Calu3 (cell line): ENCODE results near the gene MRPL55. TPM values are rescaled to one million over a fixed set of nuclear protein-coding genes. Genes with fewer than 3 reads are reported as not detected.

Experiments
- BruUV-seq: library from RNA; stranded (reverse); fragments of 400-500 nt; replicated peaks from 2 replicates; lab custom pipeline; 2021; lab: Mats Ljungman, UMichigan
- CTCF ChIA-PET: fragments of 300-600 bp; sonication (Branson Sonifier 250); formaldehyde crosslinking; loops from one replicate; lab custom pipeline; 2022; ENCODE audit warnings: antibody characterized with exemption; lab: Charles Lee
- DNase-seq: peaks from one replicate; pipeline ENCODE4 v3.0.0; 2022
- H3K27ac Mint-ChIP-seq: one replicate; pipeline ENCODE4 v1.8.0; 2022; ENCODE audit warnings: mixed read lengths; ENCODE audit not compliant: unreplicated experiment
- H3K27me3 Mint-ChIP-seq: one replicate; pipeline ENCODE4 v1.8.0; 2022; ENCODE audit warnings: mixed read lengths; ENCODE audit not compliant: unreplicated experiment
- H3K36me3 Mint-ChIP-seq: one replicate; pipeline ENCODE4 v1.8.0; 2022; ENCODE audit warnings: mild to moderate bottlenecking, moderate library complexity, mixed read lengths; ENCODE audit not compliant: insufficient read depth, unreplicated experiment
- H3K4me1 Mint-ChIP-seq: one replicate; pipeline ENCODE4 v1.8.0; 2022; ENCODE audit warnings: mild to moderate bottlenecking, low read depth, mixed read lengths; ENCODE audit not compliant: unreplicated experiment
- H3K4me3 Mint-ChIP-seq: one replicate; pipeline ENCODE4 v1.8.0; 2022; ENCODE audit warnings: mild to moderate bottlenecking, low read depth, moderate library complexity, mixed read lengths; ENCODE audit not compliant: unreplicated experiment
- H3K9me3 Mint-ChIP-seq: one replicate; pipeline ENCODE4 v1.8.0; 2022; ENCODE audit warnings: low read depth, mixed read lengths; ENCODE audit not compliant: unreplicated experiment
- intact Hi-C: fragments of 100-400 bp; cut with micrococcal nuclease; formaldehyde crosslinking; loops from one replicate; pipeline ENCODE4 v1.10.0; 2022; ENCODE audit not compliant: unreplicated experiment
- total RNA-seq: library from RNA; stranded (reverse); gene quantifications from 2 replicates; pipeline ENCODE4 v1.2.3, GENCODE V29; 2022
- TF ChIP-seq, protein P1 (sequence below): fragments of 200-600 bp; IDR thresholded peaks from one replicate; pipeline ENCODE4 v1.8.0; 2022; ENCODE audit warnings: antibody characterized with exemption; ENCODE audit not compliant: unreplicated experiment

MRPL55 gene
- total RNA-seq, 1 experiment from 2014 or later = 72.3 TPM

DNA sequence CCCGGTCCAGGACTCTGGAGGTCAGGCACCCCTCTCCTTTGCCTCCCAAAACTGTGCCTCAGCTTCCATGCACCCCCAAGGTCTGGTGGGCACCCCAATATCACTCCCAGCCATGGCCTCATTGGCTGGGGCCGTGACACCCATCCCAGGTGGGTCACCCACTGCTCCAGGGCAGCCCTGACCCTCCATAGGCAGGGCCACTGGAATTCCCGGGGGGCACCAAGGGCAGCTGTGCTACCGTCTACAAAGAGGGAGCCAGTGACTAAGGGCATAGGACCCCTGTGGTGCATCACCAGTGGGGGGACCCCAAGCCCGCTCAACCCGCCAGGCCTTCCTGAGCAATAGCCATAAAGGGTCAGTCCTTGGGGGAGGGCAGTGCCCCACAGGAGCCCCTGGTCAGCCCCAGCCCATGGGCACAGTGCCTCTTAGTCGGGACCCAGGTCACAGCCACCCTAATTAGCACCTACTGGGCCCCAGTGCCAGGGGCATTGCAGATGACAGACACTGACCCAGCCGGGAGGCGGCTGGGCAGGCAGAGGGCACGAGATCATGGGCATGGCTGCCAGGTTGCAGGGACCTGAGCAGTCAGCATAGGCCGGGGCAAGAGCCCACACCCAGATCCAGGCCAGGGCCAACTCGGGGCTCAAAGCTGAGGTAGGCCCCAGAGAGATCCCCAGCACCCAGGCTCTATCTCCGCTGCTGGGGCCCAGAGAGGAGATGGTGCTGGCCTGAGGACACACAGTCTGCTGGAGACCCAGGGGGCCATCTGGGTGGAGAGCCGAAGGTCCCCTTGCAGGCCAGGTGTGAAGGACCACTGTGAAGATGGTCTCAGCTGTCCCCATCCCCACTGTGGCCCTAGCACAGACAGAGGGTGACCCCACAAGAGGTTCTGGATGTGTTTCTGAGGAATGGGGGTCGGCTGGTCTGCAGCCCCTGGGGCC lies 45.6 kb downstream of the MRPL55 start:
- Mint-ChIP-seq H3K27me3 (peaks cover 50% of the 10 kb centered on the region), H3K4me3 (no peak overlapping the region), H3K4me1 (peaks cover 1% of the 10 kb centered on the region), H3K27ac (no peak overlapping the region), H3K36me3 (peaks cover 6% of the 10 kb centered on the region), H3K9me3 (no peaks in the 10 kb centered on the region)
- BruUV-seq = no TSS peak
- DNase-seq = no peak
- intact Hi-C loops = no loop called here
- CTCF ChIA-PET = no interaction called here
- TF ChIP-seq, protein P1, sequence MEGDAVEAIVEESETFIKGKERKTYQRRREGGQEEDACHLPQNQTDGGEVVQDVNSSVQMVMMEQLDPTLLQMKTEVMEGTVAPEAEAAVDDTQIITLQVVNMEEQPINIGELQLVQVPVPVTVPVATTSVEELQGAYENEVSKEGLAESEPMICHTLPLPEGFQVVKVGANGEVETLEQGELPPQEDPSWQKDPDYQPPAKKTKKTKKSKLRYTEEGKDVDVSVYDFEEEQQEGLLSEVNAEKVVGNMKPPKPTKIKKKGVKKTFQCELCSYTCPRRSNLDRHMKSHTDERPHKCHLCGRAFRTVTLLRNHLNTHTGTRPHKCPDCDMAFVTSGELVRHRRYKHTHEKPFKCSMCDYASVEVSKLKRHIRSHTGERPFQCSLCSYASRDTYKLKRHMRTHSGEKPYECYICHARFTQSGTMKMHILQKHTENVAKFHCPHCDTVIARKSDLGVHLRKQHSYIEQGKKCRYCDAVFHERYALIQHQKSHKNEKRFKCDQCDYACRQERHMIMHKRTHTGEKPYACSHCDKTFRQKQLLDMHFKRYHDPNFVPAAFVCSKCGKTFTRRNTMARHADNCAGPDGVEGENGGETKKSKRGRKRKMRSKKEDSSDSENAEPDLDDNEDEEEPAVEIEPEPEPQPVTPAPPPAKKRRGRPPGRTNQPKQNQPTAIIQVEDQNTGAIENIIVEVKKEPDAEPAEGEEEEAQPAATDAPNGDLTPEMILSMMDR = no peak

DNA sequence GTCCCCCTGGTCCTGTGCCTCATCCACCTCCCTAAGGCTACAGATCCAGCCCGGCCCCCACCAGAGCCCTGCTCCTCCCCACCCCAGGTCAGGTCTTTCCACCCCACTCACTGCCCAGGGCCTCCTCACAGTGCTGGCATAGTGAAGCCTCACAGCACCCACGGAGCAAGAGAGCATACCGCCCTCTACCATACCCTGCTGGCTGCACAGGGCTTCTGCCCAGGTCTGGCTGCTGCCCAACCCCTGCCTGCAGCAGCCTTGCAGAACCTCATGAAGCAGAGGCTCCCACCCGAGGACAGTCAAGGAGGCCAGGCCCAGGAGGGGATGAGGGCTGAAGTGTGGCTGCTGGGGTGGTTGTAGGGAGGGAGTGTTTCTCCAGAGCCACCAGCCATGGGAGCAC lies 46.3 kb downstream of the MRPL55 start:
- no TSS peak for BruUV-seq
- intact Hi-C loops = no loop called here
- TF ChIP-seq, protein P1 = no peak
- Mint-ChIP-seq H3K27ac (no peak overlapping the region), H3K36me3 (peaks cover 6% of the 10 kb centered on the region), H3K4me3 (no peak overlapping the region), H3K4me1 (peaks cover 8% of the 10 kb centered on the region), H3K9me3 (peaks cover 3% of the 10 kb centered on the region), H3K27me3 (peaks cover 50% of the 10 kb centered on the region)
- CTCF ChIA-PET = no interaction called here
- DNase-seq = no peak

GRCh38 chr1:228062085-228062791 lies 46.9 kb downstream of the MRPL55 start:
- H3K4me1 Mint-ChIP-seq = peaks cover 9% of the 10 kb centered on the region
- H3K36me3 Mint-ChIP-seq = peaks cover 6% of the 10 kb centered on the region
- DNase-seq = no peak
- no peak overlapping the region for H3K27ac Mint-ChIP-seq
- no TSS peak for BruUV-seq
- CTCF ChIA-PET = no interaction called here
- TF ChIP-seq, protein P1 = no peak
- intact Hi-C loops = no loop called here
- H3K27me3 Mint-ChIP-seq = peaks cover 50% of the 10 kb centered on the region
- H3K4me3 Mint-ChIP-seq = no peak overlapping the region
- H3K9me3 Mint-ChIP-seq = peaks cover 3% of the 10 kb centered on the region

DNA sequence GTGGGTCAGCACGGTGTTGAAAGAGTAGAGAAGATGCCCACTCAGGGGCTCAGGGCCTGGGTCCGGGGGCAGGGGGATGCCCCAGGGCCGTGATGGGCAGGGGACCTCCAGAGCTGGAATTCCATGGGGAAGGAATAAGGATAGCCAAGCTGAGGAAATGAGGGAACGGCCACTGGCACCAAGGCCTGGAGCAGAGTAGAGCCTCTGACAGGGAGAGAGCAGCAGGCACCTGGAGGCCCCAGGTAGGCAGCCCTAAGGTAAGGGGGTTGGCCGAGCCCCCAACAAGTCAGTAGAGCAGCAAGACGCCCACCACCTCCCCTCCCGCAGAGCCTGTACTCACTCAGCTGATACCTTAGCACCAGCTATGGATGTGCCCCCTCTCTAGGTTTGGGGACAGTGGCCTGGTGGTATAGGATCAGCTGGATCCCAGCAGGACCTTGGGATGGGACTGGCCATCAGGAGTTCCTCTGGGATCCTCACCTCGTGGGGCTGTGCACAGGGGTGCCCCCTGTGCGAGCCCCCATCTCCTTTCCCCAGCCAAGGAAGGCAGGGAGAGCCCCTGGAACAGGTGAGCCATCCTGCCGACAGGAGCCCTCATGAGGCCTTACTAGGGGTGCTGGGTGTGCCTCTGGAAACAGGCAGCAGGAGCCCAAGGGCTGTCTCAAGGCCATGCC lies 47.6 kb downstream of the MRPL55 start:
- peaks cover 6% of the 10 kb centered on the region for H3K36me3 Mint-ChIP-seq
- intact Hi-C loops = no loop called here
- no peak overlapping the region for H3K4me3 Mint-ChIP-seq
- no peak for DNase-seq
- H3K27ac Mint-ChIP-seq = no peak overlapping the region
- H3K9me3 Mint-ChIP-seq = peaks cover 3% of the 10 kb centered on the region
- peaks cover 48% of the 10 kb centered on the region for H3K27me3 Mint-ChIP-seq
- no TSS peak for BruUV-seq
- CTCF ChIA-PET = no interaction called here
- peaks cover 9% of the 10 kb centered on the region for H3K4me1 Mint-ChIP-seq
- TF ChIP-seq, protein P1 = no peak
